GM21723 (cell line): ENCODE measurements around the gene ASIC2.

ENCODE experiments used
- ATAC-seq: cut with Tn5 transposase; IDR thresholded peaks from one replicate; pipeline ENCODE4 v1.9.1; 2021; ENCODE audit warnings: mild to moderate bottlenecking, moderate library complexity; ENCODE audit not compliant: unreplicated experiment

Gene ASIC2

DNA sequence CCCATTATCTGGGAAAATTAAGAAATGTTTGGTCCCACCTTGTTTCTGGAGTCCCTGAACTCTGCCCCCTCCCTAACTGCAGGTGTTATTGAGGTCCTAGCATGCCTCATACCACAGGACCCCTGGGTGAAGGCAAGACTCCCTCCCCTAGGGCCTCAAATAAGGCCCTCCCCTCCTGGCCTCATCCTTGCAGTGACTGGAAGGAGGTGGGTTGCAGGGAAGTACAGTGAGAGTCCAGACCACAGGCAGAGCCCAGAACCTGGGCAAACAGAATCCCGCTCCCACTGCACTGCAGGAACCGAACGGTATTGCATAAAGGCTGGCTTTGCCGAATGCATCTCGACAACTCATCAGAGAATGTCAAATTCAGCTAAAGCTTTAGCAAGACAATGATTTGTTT lies 126.6 kb downstream of the ASIC2 start:
- ATAC-seq, result no peak

DNA sequence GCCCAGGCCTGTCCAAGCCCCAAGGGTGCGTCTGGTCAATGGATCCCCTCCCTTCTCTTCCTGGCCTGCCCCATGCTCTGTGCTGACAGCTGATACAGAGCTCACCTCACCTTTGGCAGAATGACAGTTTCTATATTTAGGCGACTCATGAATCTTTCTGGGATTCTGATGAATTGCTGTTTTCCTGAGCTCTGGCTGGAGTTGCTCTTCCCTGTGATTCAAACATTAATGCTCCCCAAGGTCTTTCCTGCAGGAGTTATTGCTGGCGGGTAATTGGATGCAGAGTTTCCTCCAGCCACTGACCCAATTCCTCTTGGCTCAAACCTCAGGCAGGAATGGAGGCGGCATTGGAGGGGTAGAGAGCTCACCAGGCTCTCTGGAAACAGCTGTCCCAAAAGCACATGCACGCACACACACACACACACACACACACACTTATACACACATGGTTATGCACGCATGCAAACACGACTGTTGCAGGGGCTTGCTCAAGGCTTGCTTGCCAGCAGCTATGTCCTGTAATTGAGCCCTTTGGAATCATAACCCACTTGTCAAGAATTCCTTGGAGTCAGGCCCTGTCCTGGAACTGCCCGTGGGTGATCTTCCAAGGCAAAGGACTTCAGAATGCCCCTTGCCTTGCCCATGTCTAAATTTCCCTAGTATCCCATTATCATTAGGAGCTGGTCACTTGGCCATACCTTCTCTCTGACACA lies 128.8 kb downstream of the ASIC2 start:
- ATAC-seq, result no peak

DNA sequence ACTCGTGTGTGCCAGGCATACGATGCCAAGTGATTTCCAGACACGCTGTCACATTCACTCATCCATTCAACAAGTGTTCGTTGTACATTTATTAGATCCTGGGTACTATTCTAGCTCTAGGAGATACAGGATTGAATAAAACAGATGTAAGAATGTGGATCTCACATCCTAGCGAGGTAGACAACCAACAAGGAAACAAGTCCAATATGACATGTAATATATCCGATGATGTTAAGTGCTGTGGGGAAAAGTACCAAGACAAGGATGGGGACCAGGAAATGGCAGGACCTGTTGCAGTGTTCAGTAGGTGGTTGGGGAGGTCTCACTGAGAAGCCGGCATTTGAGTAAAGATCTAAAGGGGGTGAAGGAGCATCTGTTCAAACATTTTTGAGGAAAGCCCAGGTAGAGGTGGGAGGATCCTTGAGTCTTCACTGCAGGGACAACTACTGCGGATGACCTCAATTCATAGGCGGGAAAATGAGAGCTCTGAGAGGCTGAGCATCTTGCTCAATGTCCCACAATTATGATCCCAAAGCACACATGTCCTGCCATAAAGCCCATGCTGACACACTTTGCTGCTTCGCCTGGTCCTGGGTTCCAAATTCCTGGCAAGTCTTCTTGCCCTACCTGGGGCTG lies 129.4 kb downstream of the ASIC2 start:
- ATAC-seq, result no peak

DNA sequence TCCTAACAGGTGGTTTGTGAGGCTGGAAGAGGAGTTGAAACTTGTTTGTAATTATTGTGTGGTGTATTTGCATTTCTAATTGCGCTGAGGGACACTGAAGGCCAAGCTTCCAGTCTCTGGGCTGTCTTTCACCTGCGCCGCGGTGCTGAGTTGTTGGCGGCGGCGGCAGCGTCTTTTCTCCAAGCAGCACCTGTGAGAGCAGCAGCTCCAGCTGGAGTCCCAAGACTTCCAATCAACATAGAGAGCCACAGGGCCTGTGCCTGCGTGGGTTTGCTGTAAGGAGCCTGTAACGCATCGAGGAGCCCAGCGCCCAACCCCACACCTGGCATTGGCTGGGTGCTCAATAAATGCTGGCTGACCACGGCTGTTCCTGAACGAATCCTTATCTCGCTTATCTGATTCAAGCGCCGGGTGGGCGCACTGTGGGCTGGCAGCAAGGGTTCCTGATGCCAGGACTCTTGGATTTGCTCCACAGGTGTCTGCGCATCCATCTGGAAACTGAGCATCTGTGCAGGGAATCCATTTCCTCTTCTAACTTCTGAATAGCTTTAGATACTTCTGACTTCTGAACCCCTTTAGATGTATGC lies 138.1 kb downstream of the ASIC2 start:
- no peak for ATAC-seq

DNA sequence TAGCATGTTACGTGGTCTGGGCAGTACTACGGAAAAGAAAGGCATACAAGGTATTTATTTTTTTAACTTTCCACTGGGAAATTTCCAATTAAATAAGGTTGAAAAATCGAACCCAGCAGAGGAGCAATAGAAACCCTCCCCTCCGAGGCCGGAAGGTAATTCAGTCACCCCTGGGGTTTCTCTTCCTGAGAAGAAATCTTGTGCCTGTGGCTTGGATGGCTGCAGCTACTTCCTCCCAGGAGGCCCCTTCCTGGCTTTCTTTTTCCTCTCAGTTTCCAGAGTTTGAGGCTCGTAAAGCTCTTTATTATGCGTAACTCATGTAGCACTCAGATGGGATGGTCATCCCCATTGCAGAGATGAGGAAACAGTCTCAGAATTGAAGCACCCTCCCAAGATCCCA lies 140.3 kb downstream of the ASIC2 start:
- ATAC-seq, result no peak

DNA sequence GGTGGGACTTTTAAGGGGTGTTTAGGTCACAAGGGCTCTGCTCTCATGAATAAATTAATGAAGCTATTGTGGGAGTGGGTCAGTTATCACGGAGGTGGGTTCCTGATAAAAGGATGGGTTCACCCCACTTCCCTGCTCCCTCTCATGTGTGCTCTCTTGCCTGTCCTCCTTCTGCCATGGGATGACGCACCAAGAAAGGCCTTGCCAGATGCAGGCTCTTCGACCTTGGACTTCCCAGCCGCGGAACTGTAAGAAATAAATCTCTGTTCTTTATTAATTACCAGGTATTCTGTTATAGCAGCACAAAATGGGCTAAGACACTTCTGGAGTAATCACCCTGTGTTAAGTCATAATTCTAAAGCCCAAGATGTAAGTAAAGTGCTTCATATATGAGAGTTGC lies 141.5 kb downstream of the ASIC2 start:
- ATAC-seq, result no peak

DNA sequence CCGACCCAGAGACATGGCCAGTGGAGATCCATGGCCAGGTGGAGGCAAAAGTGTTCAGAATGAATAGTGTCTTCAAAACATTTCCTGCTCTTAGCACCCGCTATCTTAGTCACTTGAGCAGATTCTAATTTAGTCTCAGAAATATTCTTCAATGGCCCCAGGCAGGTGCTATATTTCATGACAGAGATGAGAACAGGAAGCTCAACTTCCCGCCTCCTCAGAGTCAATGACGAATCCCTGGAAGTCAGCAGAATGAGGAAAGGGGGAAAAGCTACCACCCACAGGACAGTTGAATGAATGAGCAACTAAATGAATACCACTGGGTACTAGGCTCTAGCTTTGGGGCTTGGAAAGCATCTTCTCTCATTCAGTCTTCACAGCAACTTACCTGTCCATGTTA lies 147.2 kb downstream of the ASIC2 start:
- ATAC-seq, result no peak

DNA sequence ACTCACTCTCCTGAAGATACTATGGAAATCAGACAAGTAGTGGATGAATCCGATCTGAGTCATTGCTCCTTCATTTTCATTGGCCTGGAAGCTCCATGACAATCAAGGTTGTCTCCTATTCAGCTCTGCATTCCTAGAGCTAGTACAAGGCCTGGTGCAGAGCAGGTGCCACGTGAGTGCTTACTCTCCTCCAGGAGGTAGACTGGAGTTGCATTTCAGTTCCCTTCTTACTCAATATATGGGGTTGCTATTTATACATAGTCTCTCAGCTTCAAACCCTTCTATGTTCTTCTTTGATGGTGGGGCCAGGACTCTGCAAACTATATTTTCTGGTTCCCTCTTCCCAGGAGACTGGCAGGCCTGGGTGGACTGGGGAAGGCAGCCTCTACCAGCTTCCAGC lies 148.3 kb downstream of the ASIC2 start:
- ATAC-seq, result no peak

DNA sequence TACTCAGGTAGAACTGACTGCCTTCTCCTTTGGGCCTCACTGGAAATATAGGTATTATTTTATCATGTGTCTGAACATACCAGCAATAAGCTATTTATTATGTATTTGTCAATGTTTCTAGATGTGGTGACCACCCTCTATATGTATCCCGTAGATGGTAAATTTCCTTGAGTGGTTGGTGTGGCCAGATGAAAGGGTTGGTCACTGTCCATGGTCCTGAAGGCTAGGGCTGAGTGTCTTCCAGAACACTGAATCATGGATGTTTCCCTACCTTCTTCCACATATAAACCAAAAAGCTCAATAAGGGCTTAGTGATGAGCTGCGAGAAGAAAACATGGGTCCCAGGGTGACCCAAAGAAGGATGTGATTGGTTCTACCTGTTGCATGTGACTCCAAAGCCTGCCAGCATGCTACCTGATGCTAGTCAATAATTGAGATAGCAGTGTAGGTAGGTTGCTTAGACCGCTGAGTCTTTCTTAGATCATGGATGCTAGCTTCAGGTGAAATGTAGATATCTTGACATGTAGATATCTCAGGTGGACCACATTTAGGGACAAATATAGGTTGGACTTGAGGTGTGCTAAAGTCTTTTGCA lies 150.3 kb downstream of the ASIC2 start:
- ATAC-seq, result no peak

DNA sequence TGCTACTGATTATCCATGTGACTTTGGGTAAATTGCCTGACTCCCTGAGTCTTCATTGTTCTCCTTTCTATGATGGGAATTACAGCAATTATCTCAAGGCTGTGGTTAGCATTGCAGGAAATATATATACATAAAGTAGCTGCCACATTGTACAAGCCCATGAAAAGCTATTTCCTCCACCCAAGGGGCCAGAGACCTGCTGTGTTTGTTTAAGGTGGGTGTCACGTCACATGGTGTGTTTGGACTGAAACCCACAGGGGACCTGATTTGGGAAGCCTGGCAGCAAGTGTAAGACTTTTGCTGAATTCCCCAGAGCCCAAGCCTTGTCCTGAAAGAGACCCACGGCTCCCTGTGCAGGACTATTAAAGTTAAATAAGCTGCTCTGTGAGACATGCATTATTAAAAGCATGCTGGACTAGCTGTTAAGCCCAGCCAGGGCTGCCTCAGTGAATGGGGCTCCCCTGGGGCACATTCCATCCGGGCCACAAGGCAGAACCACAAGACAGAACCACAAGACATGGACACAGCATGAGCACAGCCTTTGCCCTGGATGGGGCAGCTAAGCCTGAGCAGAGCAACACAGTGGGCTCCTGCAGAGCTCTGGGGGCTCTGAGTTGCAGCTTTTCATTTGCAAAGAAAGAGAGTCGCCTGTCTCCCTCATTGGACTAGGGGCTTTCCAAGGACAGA lies 152.5 kb downstream of the ASIC2 start:
- no peak for ATAC-seq

DNA sequence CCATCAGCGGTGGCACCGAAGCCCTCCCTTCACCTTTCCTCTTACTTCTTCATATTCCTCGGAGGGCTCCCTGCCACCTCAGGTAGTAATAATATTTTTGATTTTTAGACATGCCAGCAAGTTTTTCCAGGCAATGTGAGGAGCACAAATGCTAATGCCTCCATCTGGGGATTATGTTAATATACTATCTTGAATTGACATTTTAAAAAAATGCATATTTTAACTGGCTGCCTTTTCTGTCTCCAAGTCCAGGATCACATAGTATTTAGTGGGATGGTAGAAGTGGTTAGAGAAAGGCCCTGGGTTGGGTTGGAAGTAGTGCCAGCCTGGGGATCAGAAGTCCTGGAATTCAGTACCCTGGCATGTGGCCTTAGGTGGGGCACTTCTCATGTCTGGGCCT lies 154.5 kb downstream of the ASIC2 start:
- ATAC-seq, result no peak

DNA sequence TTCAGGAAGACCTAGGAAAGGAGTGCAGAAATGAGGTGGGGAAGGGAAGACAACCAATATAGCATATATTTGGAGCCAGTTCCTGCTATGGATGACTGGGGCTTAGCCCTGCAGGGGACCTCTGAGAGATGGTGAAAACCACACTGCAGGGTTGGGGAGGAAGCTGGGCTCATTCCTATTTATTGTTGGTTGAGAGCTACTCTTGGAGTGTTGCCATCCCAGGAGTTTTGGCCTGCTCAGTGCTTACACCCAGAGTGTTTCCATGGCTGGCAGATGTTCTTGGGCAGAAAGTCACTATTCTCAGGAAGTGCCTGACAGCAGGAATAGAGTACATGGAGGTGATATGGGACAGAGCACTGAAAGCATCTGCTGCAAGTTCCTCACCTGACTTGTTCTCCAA lies 155.7 kb downstream of the ASIC2 start:
- ATAC-seq, result no peak

DNA sequence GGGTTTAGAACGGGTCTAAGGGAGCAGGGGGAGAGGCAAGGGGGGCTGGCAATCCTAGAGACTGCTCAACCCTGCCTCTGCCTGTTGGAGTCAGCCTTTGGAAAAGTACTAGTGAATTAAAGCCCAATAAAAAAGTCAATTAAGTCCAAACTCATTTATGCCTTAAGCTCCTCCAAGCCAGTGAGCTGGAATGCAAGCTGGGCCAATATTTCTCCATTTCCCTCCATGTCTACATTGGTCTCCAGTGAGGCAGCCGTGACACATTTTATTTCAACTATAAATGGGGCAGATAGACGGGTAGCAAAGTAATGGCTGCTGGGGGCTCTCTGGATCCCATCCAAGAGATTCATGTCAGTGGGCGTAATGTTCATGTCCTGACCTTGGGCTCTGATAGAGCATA lies 157.4 kb downstream of the ASIC2 start:
- no peak for ATAC-seq

DNA sequence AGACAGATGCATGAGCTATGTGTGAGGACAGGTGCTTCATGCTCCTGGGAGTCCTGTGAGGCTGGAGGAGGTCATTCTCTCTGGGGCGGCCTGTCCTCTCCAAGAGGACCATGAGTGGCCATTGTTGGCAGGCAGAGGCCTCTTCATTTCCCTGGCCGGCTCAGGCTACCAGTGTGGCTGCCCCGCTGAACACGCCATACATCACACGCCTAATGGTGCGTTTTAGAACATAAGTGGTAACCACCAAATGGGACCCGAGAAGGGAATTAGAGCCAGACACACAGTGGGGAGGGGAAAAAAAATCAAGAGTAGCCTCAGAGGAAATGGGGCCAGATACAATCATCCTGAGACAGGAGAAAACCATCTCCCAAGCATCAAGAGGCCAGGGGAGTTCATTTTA lies 161.5 kb downstream of the ASIC2 start:
- no peak for ATAC-seq

DNA sequence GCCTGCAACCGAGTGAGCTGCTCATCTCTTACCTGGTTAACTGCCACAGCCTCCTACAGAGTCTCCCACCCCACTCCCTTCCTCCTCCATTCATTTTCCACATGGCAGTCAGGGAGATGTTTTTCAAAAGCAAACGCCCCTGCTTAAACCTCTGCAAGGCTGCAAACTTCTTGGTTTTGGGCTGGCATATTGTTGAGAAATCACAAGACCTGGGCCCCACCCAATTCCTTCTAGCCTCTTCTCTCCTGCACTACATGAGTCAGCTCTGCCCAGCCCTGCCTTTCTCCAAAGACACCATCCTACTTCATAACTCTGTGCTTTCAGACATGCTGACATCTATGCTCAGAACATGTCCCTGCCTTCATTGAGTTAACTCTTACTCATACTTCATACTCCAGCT lies 165.4 kb downstream of the ASIC2 start:
- ATAC-seq, result no peak

DNA sequence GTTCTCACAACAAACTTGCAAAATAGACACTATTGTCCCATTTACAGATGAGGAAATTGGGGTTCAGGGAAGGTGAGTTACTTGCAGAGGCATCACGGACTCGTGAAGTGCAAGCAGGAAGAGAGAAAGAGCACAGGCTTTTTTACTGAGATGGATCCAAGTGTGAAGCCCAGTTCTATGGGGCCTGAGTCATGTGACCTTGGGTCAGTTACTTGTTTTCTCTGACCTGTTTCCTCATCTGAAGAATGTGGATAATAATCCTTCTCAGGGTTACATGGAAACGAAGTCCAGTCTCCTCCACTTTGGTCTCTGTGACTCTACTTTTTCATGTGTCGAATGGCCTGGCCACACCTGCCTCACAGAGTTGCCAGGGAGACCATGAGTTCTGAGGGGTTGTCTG lies 167.0 kb downstream of the ASIC2 start:
- no peak for ATAC-seq

DNA sequence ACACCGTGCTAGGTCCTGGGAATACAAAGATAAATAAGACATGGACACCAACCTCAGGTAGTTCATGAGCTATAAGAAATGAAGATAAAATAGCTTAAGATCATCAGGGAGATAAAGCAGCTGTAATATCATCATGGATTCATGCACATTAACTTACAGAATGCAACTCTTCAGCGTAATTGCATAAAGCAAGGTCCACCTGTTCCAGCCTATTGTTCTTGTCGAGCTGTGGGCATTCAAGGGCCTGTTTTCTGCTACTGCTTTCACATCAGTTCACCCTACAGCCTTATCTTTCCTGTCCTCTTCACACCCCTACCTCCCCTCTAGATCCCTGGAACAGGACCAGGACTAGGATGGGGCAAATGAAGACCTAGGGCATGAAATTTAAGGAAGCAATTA lies 167.5 kb downstream of the ASIC2 start:
- no peak for ATAC-seq

DNA sequence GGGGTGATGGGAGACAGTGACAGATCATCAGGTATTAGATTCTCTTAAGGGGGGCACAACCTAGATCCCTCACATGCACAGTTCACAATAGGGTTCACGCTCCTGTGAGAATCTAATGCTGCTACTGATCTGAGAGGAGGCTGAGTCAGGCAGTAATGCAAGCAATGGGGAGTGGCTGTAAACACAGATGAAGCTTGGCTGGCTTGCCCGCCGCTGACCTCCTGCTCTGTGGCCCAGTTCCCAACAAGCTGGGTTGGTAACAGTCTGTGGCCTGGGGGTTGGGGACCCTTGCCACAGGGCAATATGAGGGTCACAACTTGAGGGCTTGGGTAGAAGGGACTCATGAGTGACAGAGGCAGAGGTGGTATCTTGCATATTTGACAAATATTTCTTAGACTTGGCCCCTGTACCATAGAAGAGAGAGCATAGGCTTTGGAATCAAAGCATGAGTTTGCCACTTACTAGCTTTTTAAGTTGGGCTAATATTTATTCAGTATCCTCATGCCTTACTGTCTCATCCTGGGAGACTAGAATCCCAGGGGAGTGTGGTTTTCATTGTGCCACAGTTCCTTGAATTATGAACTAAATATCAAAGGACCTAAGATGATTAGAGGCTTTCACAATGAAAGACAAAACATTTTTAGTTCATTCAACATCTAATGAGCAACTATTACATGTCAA lies 168.1 kb downstream of the ASIC2 start:
- no peak for ATAC-seq

DNA sequence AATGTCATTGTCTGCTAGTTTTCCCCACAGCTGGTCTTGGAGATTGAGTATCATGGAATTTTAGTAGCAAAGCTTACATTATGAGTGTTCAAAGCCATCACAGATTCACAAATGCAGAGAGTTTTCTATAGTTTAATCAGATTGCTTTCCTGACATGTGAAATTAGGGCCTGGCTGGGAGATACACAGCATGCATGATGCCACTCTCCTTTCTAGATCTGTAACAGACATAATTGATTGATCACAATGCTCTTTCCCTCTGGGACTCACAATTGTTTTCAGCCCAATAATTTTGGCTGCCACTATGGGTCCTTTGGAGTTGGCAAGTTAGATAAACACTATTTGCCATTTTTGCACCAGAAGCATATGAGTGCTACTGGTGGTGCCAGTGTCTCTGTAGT lies 168.9 kb downstream of the ASIC2 start:
- ATAC-seq, result no peak

DNA sequence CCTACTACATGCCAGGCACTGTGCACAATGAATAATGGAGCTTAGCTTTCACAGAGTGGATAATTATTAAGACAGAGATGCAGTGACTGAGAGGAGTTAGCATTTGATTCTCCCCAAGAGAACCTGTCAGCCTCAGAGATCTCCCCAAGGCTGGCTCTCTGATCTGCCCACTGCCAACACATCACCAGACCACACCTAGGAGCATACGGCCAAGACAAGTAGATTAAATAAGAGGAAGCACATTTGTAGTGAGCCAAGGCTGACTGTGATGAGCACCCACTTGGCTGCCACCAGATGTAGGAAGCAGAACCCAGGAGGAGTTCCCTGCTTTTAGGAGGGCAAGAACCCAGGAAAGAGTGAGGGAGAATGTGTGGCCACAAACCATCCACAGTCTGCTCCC lies 171.3 kb downstream of the ASIC2 start:
- ATAC-seq, result no peak

DNA sequence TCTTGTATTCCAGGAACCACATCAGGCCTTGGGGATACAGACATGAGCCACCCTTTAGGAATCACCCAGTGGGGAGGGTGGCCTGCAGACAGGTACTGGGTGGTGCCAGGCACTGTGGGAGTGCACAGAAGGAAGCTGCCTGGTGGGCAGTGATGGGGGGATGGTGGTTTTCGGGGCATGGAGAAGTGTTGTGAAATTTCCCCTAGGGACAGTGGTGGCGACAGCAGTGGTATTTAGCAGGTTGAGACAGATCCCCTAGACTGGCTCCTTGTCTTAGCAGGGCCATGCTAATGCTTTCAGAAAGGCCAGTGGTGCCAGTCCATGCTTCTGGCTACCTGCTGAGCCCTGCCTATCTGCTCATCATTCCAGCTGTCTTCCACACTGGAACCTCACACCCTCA lies 171.8 kb downstream of the ASIC2 start:
- ATAC-seq, result no peak
